Erythroblast (primary cell): ENCODE measurements around the gene FAM98A.

Source experiments
- GATA1 ChIP-seq: IDR thresholded peaks from 2 replicates; pipeline ENCODE4 v1.6.1; 2011; ENCODE audit warnings: low read depth, mild to moderate bottlenecking, control low read depth, low read length, moderate library complexity
- POLR2A ChIP-seq: IDR thresholded peaks from 2 replicates; pipeline ENCODE4 v1.6.1; 2011; ENCODE audit warnings: mild to moderate bottlenecking, low read length

GRCh38 chr2:33586766-33587165 is 12.3 kb downstream of the FAM98A start:
- no peak for TF ChIP-seq POLR2A
- TF ChIP-seq GATA1: no peak
